Hepatocyte (in vitro differentiated cells): ENCODE data around the gene TBC1D22B. TPM values are rescaled to one million over a fixed set of nuclear protein-coding genes. Genes with fewer than 3 reads are reported as not detected.

Experiments
- DNase-seq: peaks from one replicate; pipeline ENCODE4 v3.0.0-alpha.2; 2016; ENCODE audit warnings: low spot score
- H2AFZ ChIP-seq: fragments of 200-600 bp; sonication (generic); 2 replicates; pipeline ENCODE4 v1.6.0; 2016; ENCODE audit warnings: antibody characterized with exemption, mild to moderate bottlenecking
- H3K27ac ChIP-seq: fragments of 200-600 bp; sonication (generic); 2 replicates; pipeline ENCODE4 v1.5.1; 2016; ENCODE audit warnings: mild to moderate bottlenecking
- H3K27me3 ChIP-seq: fragments of 200-600 bp; sonication (generic); 2 replicates; pipeline ENCODE4 v1.6.1; 2016
- H3K36me3 ChIP-seq: fragments of 200-600 bp; sonication (generic); replicated peaks from 2 replicates; pipeline ENCODE4 v1.5.1; 2016; ENCODE audit warnings: low read depth; ENCODE audit not compliant: insufficient read depth
- H3K4me1 ChIP-seq: fragments of 200-600 bp; sonication (generic); 2 replicates; pipeline ENCODE4 v1.5.1; 2016; ENCODE audit warnings: mild to moderate bottlenecking, moderate library complexity; ENCODE audit not compliant: insufficient read depth
- H3K4me2 ChIP-seq: fragments of 200-600 bp; sonication (generic); 2 replicates; pipeline ENCODE4 v1.6.0; 2016
- H3K4me3 ChIP-seq: fragments of 200-600 bp; sonication (generic); 2 replicates; pipeline ENCODE4 v1.5.1; 2016; ENCODE audit warnings: mild to moderate bottlenecking
- H3K79me2 ChIP-seq: fragments of 200-600 bp; sonication (generic); 2 replicates; pipeline ENCODE4 v1.6.0; 2017; ENCODE audit warnings: mild to moderate bottlenecking
- H3K9me2 ChIP-seq: fragments of 200-600 bp; sonication (generic); replicated peaks from 2 replicates; pipeline ENCODE4 v1.6.0; 2017; ENCODE audit warnings: mild to moderate bottlenecking; ENCODE audit not compliant: insufficient read depth
- H3K9me3 ChIP-seq: fragments of 200-600 bp; sonication (generic); 2 replicates; pipeline ENCODE4 v1.5.1; 2016; ENCODE audit warnings: low read depth, mild to moderate bottlenecking
- H4K20me1 ChIP-seq: fragments of 200-600 bp; sonication (generic); 2 replicates; pipeline ENCODE4 v1.6.0; 2016; ENCODE audit warnings: mild to moderate bottlenecking; ENCODE audit not compliant: insufficient read depth, poor library complexity, severe bottlenecking
- EZH2 ChIP-seq: fragments of 200-600 bp; sonication (generic); IDR thresholded peaks from 2 replicates; pipeline ENCODE4 v1.6.1; 2016; ENCODE audit warnings: antibody characterized with exemption, mild to moderate bottlenecking, borderline replicate concordance
- EZH2phosphoT487 ChIP-seq: fragments of 200-600 bp; sonication (generic); IDR thresholded peaks from one replicate; pipeline ENCODE4 v1.6.1; 2018; ENCODE audit warnings: antibody characterized with exemption, mild to moderate bottlenecking, low read depth, moderate library complexity; ENCODE audit not compliant: unreplicated experiment, severe bottlenecking
- WGBS: methylation state at CpG from one replicate; pipeline ENCODE4 v1.1.6; 2016; ENCODE audit warnings: low lambda C conversion rate; ENCODE audit errors: missing lambda C conversion rate; 5-methylcytosine and 5-hydroxymethylcytosine counted together
- polyA plus RNA-seq: library from polyadenylated mRNA; unstranded; fragments of >200 nt; fragmentation: Nextera tagmentation; extraction: Ambion mirVana; gene quantifications from 2 replicates; pipeline ENCODE4 v1.2.1, GENCODE V29; 2016
- total RNA-seq: library from RNA; depleted of rRNA; stranded (reverse); fragments of >200 nt; gene quantifications from 2 replicates; pipeline ENCODE4 v1.2.3, GENCODE V29; 2014
- TF ChIP-seq, protein P1 (sequence below): fragments of 200-600 bp; sonication (generic); IDR thresholded peaks from 2 replicates; pipeline ENCODE4 v1.5.1; 2016; ENCODE audit warnings: antibody characterized with exemption, mild to moderate bottlenecking; ENCODE audit not compliant: poor library complexity

TBC1D22B gene
- total and polyA plus RNA-seq, 2 experiments from 2014 or later = 5.2 to 8.2 TPM

DNA sequence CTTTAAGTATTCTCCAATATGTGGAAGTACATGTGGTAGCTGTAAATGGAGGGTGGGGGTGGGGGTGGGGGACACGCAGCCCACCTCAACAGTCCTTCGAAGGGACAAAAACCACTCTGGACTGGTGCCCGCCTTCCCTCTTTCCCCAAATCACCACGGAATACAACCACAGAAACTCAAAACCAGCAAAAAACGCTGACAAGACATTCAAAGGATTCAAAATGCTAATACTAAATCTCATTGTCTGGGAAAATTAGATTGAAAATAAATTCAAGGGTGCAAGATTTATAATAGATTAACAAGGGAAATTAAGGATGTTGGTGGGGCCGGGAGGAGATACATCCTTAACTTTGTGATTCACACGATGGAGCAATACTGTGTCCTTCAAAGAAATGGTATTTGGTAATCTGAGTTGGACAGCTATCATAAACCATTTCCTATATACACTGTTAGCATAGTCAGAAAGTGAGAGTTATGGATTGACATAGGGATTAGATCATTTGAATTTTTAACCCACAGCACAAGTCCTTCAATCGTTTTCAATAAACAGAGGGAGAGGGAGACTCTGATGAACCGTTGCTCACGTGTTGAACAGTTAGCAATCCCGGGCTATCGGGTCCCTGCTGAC, 766 bp upstream of the TBC1D22B start:
- Histone ChIP-seq H4K20me1 (no peaks in the 10 kb centered on the region), H3K4me1 (peaks cover 6% of the 10 kb centered on the region), H3K27ac (no peak overlapping the region), H3K79me2 (peaks cover 36% of the 10 kb centered on the region), H3K9me2 (no peaks in the 10 kb centered on the region), H3K4me3 (no peak overlapping the region), H3K36me3 (no peaks in the 10 kb centered on the region), H3K4me2 (peak overlapping the region; percentile 71), H3K9me3 (no peaks in the 10 kb centered on the region), H3K27me3 (no peaks in the 10 kb centered on the region), H2AFZ (peak overlapping the region; percentile 6)
- TF ChIP-seq, protein P1, sequence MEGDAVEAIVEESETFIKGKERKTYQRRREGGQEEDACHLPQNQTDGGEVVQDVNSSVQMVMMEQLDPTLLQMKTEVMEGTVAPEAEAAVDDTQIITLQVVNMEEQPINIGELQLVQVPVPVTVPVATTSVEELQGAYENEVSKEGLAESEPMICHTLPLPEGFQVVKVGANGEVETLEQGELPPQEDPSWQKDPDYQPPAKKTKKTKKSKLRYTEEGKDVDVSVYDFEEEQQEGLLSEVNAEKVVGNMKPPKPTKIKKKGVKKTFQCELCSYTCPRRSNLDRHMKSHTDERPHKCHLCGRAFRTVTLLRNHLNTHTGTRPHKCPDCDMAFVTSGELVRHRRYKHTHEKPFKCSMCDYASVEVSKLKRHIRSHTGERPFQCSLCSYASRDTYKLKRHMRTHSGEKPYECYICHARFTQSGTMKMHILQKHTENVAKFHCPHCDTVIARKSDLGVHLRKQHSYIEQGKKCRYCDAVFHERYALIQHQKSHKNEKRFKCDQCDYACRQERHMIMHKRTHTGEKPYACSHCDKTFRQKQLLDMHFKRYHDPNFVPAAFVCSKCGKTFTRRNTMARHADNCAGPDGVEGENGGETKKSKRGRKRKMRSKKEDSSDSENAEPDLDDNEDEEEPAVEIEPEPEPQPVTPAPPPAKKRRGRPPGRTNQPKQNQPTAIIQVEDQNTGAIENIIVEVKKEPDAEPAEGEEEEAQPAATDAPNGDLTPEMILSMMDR = no peak
- TF ChIP-seq EZH2 (no peak), EZH2phosphoT487 (no peak)
- DNase-seq = no peak
- 51% methylated on average over 12 of the region's 12 CpGs for WGBS

DNA sequence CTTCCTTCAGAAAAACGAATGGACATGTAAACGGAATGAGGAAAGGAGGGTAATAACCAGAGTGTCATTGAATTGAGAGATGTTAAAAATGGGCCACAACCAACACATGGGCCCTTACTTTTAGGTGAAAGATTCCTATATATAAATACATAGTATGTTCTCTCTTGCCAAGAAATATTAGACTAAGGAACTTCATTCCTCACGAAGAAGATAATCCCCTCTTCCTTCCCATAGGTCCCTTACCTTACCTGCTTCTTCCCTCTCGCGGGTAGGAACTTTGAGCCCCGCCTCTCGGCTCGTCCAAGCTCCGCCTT, 295 bp upstream of the TBC1D22B start:
- Histone ChIP-seq H3K4me1 (peaks cover 6% of the 10 kb centered on the region), H3K79me2 (peaks cover 39% of the 10 kb centered on the region), H2AFZ (peak overlapping the region; percentile 6), H4K20me1 (no peaks in the 10 kb centered on the region), H3K9me3 (no peaks in the 10 kb centered on the region), H3K27me3 (no peaks in the 10 kb centered on the region), H3K4me2 (peak overlapping the region; percentile 71), H3K27ac (no peak overlapping the region), H3K4me3 (no peak overlapping the region), H3K9me2 (no peaks in the 10 kb centered on the region), H3K36me3 (no peaks in the 10 kb centered on the region)
- TF ChIP-seq EZH2 = no peak
- DNase-seq = no peak
- under 1% methylated on average over 9 of the region's 9 CpGs for WGBS

DNA sequence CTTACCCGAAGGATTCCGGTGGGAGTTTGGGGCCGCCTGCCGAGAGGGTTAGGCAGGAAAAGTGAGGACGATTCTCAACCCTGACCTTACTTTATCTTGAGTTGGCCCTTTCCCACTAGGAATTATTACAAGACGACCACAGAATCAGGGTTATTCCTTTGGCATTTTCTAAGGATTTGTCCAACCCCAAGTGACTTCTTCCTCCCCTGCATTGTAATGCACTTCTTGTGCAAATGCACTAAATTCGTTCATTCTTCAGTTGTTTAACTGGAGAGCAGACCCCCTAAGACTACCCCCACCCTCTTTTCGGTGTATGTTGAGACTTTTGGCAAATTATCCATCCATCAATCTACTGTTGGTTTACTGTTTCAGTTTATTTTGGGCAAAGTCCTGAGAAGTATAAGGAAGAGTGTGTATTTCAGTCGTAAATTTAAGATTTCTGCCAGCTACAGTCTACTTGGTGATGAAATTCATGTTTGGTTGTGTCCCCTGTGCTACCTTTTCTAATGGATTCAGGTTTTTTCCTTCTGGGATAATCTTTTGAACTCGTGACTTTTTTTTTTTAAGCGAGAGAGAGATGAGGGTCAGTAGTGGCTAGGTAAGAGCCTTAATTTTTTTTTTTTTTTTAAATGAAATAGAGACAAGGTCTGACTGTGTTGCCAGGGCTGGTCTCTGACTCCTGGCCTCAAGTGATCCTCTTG, 983 bp downstream of the TBC1D22B start:
- Histone ChIP-seq H3K79me2 (peaks cover 51% of the 10 kb centered on the region), H3K36me3 (no peaks in the 10 kb centered on the region), H3K27me3 (no peaks in the 10 kb centered on the region), H4K20me1 (no peaks in the 10 kb centered on the region), H3K4me2 (peak overlapping the region; percentile 87), H2AFZ (peak overlapping the region; percentile 71), H3K4me1 (peaks cover 6% of the 10 kb centered on the region), H3K4me3 (peak overlapping the region; percentile 61), H3K9me3 (no peaks in the 10 kb centered on the region), H3K9me2 (no peaks in the 10 kb centered on the region), H3K27ac (peak overlapping the region; percentile 92)
- 17% methylated on average over 11 of the region's 11 CpGs for WGBS
- no peak for TF ChIP-seq EZH2
- TF ChIP-seq EZH2phosphoT487 = no peak
- TF ChIP-seq, protein P1 = no peak
- DNase-seq = no peak

DNA sequence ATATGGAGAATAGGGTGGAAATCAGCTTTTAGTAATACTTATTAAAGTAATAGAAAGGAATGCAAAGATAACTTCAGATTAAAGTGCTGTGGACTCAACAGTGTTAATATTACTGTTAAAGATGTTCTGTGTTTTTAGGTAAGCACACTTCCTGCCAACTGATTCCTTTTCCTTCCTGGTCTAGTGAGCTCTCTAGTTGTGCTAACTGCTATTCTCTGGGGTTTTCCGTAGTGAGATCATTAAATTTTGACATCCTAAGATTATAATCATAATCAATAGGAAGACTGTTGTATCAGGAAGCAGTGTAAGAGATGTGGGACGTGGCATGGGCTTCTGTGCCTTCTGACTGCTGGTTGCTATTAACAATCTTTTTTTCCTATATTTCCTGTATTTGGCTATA, 1.6 kb downstream of the TBC1D22B start:
- Histone ChIP-seq H3K79me2 (peaks cover 57% of the 10 kb centered on the region), H4K20me1 (no peaks in the 10 kb centered on the region), H3K4me3 (no peak overlapping the region), H3K36me3 (no peaks in the 10 kb centered on the region), H3K27me3 (no peaks in the 10 kb centered on the region), H3K4me2 (peak overlapping the region; percentile 87), H3K27ac (no peak overlapping the region), H3K4me1 (peaks cover 6% of the 10 kb centered on the region), H2AFZ (no peak overlapping the region), H3K9me2 (no peaks in the 10 kb centered on the region), H3K9me3 (no peaks in the 10 kb centered on the region)
- WGBS = 79% methylated on average over 2 of the region's 2 CpGs
- no peak for DNase-seq
- no peak for TF ChIP-seq EZH2phosphoT487
- TF ChIP-seq, protein P1 = no peak
- TF ChIP-seq EZH2 = no peak
